ENCODE results near the gene SCRG1.

Gene SCRG1

GRCh38 chr4:173410079-173410478 is 11.2 kb upstream of the SCRG1 start:
- no peak for DNase-seq

DNA sequence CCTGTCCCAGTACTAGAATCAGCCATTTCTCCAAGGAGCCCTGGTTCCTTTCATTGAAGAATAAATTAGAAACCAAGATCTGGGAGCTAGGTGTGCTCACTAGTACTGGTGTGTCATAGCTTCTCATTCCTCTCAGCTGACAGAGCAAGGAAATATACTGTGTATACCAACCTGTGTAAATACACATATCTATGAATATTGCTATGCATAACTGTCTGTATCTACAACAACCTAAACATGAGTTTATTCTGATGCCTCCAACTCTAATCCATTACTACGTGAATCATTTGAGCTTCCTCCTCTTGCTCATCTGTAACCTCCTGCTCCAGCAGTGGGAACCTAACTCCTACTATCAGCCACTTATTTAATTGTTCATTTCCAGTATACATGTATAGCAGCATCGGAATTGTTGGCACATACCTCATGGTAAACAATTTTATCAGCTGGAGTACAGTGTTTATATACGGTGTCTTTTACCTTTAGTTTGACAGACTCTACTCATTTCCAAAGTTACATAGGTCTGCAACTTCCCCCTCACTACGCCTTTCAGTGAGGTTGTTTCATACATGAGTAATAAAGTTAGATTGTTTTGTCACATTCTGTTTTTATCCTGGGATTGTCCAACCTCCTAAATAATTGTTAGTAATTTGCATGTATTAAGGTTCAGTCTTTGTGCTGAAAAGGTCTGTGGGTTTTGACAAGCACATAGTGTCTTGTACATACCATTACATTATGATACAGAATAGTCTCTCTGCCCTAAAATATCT is 7.1 kb upstream of the SCRG1 start:
- DNase-seq: no peak

DNA sequence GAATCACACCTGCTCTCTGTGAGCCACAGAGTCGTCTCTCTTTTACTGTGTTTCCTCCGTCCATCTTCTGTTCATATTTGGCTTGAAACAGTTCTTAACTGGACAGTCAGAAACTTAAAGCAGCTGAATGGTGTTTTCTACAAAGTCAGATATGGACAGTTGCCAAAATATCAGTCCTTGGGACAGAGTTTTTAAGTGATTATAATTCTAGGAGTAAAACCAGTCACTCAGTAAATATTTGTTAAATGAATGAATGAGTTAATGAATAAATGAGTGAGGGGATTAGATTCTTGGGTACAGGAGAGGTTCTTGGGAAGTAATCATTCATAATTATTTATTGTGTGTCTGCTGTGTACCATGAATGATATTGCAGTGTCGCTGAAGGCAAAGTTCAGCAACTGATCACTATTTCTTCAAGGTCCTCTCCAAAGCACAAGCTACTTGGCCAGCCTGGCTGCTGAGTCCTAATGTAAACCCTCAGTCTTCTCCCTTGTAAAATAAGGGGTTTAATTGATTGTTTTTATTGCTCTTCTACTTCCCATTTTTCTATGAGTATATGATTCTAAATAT is 5.5 kb upstream of the SCRG1 start:
- no peak for DNase-seq

DNA sequence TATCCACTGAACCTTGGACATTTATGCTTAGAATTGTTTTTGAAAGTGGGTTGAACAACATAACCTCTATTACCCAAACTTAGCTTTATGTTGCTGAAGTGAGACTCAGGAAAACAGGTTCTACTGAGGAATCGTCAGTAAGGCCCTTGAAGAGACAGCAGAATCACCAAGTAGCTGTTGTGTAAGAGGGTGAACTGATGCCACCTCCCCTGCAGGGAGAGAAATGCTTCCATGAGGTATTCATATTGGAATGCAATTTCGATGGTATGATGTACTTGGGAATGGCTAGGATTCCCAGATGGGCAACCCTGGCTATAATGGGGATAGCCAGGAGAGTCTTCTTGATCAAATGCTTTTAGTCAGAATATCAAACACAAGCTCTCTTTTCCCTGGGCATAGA is 4.1 kb upstream of the SCRG1 start:
- no peak for DNase-seq

GRCh38 chr4:173401063-173401462 is 2.1 kb upstream of the SCRG1 start:
- DNase-seq: no peak

DNA sequence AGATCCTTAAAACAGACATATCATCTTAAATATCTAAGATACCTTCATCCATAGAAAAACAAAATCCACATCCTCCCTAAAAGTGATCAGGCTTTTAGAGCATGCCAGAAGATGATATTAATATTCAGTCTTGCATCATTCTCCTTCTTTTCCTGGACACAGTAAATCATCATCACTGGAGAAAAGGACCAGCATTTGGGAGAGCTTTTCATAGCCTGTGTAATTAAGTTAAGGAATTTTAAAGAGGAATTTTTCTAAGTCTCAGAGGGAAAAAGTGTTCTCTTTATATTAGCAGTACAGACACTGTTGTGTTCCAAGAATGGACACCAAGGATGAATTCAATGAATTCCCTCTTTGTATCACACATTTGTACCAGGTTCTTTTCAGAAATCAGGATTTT is 696 bp downstream of the SCRG1 start:
- no peak for DNase-seq

DNA sequence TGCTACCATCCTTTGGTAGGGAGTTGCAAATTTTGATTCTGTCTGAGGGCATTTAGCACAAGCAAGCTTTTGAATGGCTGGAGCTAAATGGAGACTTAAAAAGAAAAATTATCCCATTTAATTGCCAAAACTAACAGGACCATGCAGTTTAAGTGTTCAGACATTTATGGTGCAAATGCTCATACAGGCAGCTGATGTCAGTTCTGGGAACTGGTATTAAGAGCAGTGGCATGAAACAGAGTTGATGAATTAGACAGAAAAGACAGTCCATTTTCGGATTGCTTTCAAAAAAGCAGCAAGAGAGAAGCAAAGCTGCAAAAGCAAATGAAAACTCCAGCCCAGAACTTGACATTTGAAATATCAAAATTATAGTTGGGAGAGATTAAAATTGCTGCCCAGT is 1.3 kb downstream of the SCRG1 start:
- no peak for DNase-seq

- no peak for DNase-seq
Observed at GRCh38 chr4:173391701-173392100, 7.2 kb downstream of the SCRG1 start.

- no peak for DNase-seq
Observed at GRCh38 chr4:173386751-173387150, 12.2 kb downstream of the SCRG1 start.

- DNase-seq: no peak
Observed at GRCh38 chr4:173382349-173382748, 16.6 kb downstream of the SCRG1 start.

DNA sequence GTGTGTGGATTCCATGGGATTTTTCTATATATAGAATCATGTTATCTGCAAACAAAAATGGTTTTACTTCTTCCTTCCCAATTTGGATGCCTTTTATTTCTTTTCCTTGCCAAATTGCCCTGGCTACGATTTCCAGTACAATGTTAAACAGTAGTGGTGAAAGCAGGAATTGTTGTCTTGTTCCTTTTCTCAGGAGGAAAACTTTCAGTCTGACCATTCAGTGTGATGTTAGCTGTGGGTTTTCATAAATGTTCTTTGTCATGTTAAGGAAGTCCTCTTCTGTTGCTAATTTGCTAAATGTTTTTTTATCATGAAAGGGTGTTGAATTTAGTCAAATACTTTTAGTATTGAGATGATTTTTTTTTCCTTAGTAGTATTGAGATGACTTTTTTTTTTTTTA is 17.3 kb downstream of the SCRG1 start:
- no peak for DNase-seq

GRCh38 chr4:173380987-173381386 is 17.9 kb downstream of the SCRG1 start:
- no peak for DNase-seq

DNA sequence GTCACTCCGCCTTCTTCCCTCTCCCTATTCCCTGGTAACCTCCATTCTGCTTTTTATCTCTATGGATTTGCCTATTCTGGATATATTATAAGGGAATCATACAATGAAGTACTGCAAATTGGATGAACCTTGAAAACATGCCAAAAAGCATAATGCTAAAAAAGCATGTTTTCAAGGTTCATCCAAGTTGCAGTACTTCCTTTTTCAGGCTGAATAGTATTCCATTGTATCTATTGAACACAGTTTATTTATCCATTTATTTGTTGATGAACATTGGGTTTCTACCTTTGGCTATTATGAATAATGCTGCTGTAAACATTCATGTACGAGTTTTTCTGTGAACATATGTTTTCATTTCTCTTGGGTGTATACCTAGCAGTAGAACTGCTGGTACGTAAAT is 19.0 kb downstream of the SCRG1 start:
- no peak for DNase-seq

- DNase-seq: no peak
Observed at GRCh38 chr4:173374588-173374987, 24.3 kb downstream of the SCRG1 start.

- DNase-seq: no peak
Observed at GRCh38 chr4:173371292-173372192, 27.4 kb downstream of the SCRG1 start.

- peak; percentile 85 for DNase-seq
Observed at GRCh38 chr4:173370477-173371291, 28.2 kb downstream of the SCRG1 start, which contains the start of gene SAP30. Gene SAP30, plus strand, starts transcription at chr4:173370954. Its CDS starts 229 bp downstream, at chr4:173371183.

DNA sequence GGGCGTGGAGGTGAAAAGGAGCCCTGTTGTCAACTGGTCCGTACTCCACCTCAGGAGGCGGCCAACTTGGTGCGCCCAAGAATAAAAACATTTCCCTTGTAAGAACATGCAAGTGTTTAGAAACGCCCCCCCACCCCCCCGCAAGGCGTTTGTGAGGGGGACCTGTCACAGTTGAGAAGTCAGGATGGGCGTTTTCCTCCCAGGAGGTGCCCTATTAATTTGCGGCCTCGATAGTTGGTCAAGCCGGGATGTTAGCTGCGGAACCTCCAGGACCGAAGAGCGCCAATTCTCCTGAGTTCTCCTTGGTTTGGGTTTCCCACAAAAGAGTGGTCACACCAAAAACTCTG is 28.8 kb downstream of the SCRG1 start:
- no peak for DNase-seq

- DNase-seq: no peak
Observed at GRCh38 chr4:173367946-173368345, 31.0 kb downstream of the SCRG1 start.

DNA sequence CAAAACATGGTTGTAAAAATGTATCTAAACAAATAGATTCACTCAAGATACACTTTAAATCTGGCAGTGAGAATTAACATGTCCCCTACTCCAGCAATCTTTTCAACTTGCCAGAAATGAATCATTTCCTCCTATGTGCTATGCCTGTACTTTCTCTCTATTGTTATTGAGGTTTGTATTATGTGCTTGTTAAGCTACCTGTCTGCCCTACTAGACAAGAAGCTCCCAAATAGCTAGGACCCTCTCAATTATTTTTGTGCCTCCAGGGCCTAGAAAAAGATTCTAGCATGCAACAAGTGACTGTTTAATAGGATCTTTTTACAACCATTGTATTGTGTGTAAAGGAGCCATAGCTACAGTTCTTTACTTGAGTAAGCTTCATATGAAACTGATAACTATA is 31.6 kb downstream of the SCRG1 start:
- DNase-seq: no peak

GRCh38 chr4:173365359-173365996 is 33.4 kb downstream of the SCRG1 start:
- no peak for DNase-seq

- no peak for DNase-seq
Observed at GRCh38 chr4:173362666-173363065, 36.2 kb downstream of the SCRG1 start.

GRCh38 chr4:173360587-173361221 is 38.2 kb downstream of the SCRG1 start:
- DNase-seq: no peak

All from NCI-H1417 treated with DMSO at 0.1 percent for 48 hours (cell line).